ENCODE results near the gene FSD1.

FSD1 gene

GRCh38 chr19:4301590-4302242, 2.7 kb upstream of the FSD1 start:
- H3K27ac ChIP-seq (ENCODE audit: low read length): no peak overlapping the region

GRCh38 chr19:4302243-4302640, 2.2 kb upstream of the FSD1 start, which contains the start of gene TMIGD2:
TSS of gene TMIGD2 (minus strand) at chr19:4302389. CDS start at chr19:4302385, 4 bp downstream.
- Histone ChIP-seq H3K4me3 (ENCODE audit: low read length in 2 of 2) (no peak within 1 kb of the TSS), H3K27me3 (ENCODE audit: control insufficient read depth in 1 of 2, insufficient read depth in 2 of 2, low read length in 2 of 2) (peaks cover 14 to 15% of the 10 kb centered on the region in 2 donors), H3K4me1 (ENCODE audit: control insufficient read depth, insufficient read depth, low read length) (no peaks in the 10 kb centered on the region)

More at GRCh38 chr19:4301590-4302242, 2.7 kb upstream of the FSD1 start:
- H3K4me1 ChIP-seq (ENCODE audit: control insufficient read depth, insufficient read depth, low read length): no peaks in the 10 kb centered on the region
- no peak overlapping the region for H3K9ac ChIP-seq (ENCODE audit: low read length in 2 of 2)
- H3K27me3 ChIP-seq (ENCODE audit: control insufficient read depth in 1 of 2, insufficient read depth in 2 of 2, low read length in 2 of 2): peaks cover 15% of the 10 kb centered on the region in 2 donors
- H3K4me3 ChIP-seq (ENCODE audit: low read length in 2 of 2): no peak overlapping the region
- no peaks in the 10 kb centered on the region for H3K36me3 ChIP-seq (ENCODE audit: control insufficient read depth in 2 of 2, insufficient read depth in 2 of 2, low read length in 2 of 2)
- H3K9me3 ChIP-seq (ENCODE audit: control insufficient read depth in 2 of 2, low read length in 2 of 2): no peaks in the 10 kb centered on the region

GRCh38 chr19:4303819-4304537, 420 bp upstream of the FSD1 start:
- H3K27me3 ChIP-seq (ENCODE audit: control insufficient read depth in 1 of 2, insufficient read depth in 2 of 2, low read length in 2 of 2): peaks cover 14 to 15% of the 10 kb centered on the region in 2 donors
- H3K9me3 ChIP-seq (ENCODE audit: control insufficient read depth in 2 of 2, low read length in 2 of 2): no peaks in the 10 kb centered on the region
- no peak overlapping the region for H3K9ac ChIP-seq (ENCODE audit: low read length in 2 of 2)
- no peaks in the 10 kb centered on the region for H3K4me1 ChIP-seq (ENCODE audit: control insufficient read depth, insufficient read depth, low read length)
- no peaks in the 10 kb centered on the region for H3K36me3 ChIP-seq (ENCODE audit: control insufficient read depth in 2 of 2, insufficient read depth in 2 of 2, low read length in 2 of 2)
- H3K27ac ChIP-seq (ENCODE audit: low read length): no peak overlapping the region
- no peak overlapping the region for H3K4me3 ChIP-seq (ENCODE audit: low read length in 2 of 2)

More at GRCh38 chr19:4302243-4302640, 2.2 kb upstream of the FSD1 start, which contains the start of gene TMIGD2:
- Histone ChIP-seq H3K27ac (ENCODE audit: low read length) (no peak within 1 kb of the TSS), H3K9me3 (ENCODE audit: control insufficient read depth in 2 of 2, low read length in 2 of 2) (no peaks in the 10 kb centered on the region), H3K9ac (ENCODE audit: low read length in 2 of 2) (no peak within 1 kb of the TSS), H3K36me3 (ENCODE audit: control insufficient read depth in 2 of 2, insufficient read depth in 2 of 2, low read length in 2 of 2) (no peaks in the 10 kb centered on the region)

- H3K27me3 ChIP-seq (ENCODE audit: control insufficient read depth in 1 of 2, insufficient read depth in 2 of 2, low read length in 2 of 2): peaks cover 14 to 15% of the 10 kb centered on the region in 2 donors
- no peaks in the 10 kb centered on the region for H3K9me3 ChIP-seq (ENCODE audit: control insufficient read depth in 2 of 2, low read length in 2 of 2)
- no peak overlapping the region for H3K27ac ChIP-seq (ENCODE audit: low read length)
- no peaks in the 10 kb centered on the region for H3K4me1 ChIP-seq (ENCODE audit: control insufficient read depth, insufficient read depth, low read length)
- H3K36me3 ChIP-seq (ENCODE audit: control insufficient read depth in 2 of 2, insufficient read depth in 2 of 2, low read length in 2 of 2): no peaks in the 10 kb centered on the region
- no peak overlapping the region for H3K4me3 ChIP-seq (ENCODE audit: low read length in 2 of 2)
- no peak overlapping the region for H3K9ac ChIP-seq (ENCODE audit: low read length in 2 of 2)
Observed at GRCh38 chr19:4305257-4305612, 837 bp downstream of the FSD1 start.

DNA sequence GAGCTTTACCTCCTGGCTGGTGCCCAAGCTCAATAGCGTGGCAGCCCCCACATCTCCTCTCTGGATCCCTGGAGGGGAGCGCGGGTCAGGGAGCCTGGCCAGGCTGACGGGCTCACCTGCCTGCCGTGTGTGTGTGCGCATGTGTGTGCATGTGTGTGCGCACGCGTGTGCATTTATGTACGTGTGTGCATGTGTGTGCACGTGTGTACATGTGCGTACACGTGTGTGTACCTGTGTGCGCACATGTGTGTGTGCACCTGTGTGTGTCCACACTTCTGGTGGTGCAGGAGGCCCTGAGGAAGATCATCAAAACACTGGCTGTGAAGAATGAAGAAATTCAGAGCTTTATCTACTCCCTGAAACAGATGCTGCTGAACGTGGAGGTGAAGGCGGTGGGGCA, 1.3 kb downstream of the FSD1 start:
- H3K27ac ChIP-seq (ENCODE audit: low read length): no peak overlapping the region
- H3K9ac ChIP-seq (ENCODE audit: low read length in 2 of 2): no peak overlapping the region
- no peaks in the 10 kb centered on the region for H3K36me3 ChIP-seq (ENCODE audit: control insufficient read depth in 2 of 2, insufficient read depth in 2 of 2, low read length in 2 of 2)
- H3K4me1 ChIP-seq (ENCODE audit: control insufficient read depth, insufficient read depth, low read length): no peaks in the 10 kb centered on the region
- H3K9me3 ChIP-seq (ENCODE audit: control insufficient read depth in 2 of 2, low read length in 2 of 2): no peaks in the 10 kb centered on the region
- H3K4me3 ChIP-seq (ENCODE audit: low read length in 2 of 2): no peak overlapping the region
- peaks cover 13 to 15% of the 10 kb centered on the region in 2 donors for H3K27me3 ChIP-seq (ENCODE audit: control insufficient read depth in 1 of 2, insufficient read depth in 2 of 2, low read length in 2 of 2)

DNA sequence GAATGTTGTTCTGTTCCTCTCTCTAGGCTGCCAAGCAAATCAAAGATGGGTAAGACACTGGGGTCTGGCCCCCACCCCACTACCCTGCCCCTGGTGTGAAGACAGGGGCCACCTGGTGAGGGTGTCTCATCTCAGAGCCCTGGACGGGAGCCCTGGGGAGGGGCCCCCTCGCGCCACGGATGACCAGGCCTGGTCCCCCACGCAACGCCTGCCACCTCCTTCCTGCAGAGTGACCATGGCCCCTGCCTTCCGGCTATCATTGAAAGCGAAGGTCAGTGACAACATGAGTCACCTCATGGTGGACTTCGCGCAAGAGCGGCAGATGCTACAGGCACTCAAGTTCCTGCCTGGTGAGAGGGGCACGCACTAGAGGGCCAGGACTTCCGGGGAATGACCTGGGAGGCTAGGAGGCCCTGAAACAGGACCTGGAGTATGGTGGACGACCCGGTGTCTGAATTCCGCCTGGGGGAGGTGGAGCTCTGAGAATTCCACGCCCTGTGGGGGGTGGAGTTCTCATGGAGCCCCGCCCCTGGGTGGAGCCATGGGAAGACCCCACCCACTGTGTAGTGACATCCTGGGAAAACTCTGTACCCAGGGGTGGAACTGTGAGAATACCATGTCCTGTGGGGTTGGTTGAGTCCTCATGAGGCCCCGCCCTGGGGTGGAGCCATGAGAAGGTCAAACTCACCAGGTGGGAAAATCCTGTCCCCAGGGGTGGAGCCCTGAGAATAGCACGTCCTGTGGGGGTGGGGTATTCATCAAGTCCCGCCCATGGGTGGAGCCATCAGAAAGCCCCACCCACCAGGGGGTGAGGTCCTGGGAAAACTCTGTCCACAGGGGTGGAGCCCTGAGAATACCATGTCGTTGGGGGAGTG, 6.1 kb downstream of the FSD1 start:
- Histone ChIP-seq H3K9me3 (ENCODE audit: control insufficient read depth in 2 of 2, low read length in 2 of 2) (no peaks in the 10 kb centered on the region), H3K36me3 (ENCODE audit: control insufficient read depth in 2 of 2, insufficient read depth in 2 of 2, low read length in 2 of 2) (no peaks in the 10 kb centered on the region)

GRCh38 chr19:4313847-4314490, 9.6 kb downstream of the FSD1 start:
- Histone ChIP-seq H3K27ac (ENCODE audit: low read length) (no peak overlapping the region), H3K9me3 (ENCODE audit: control insufficient read depth in 2 of 2, low read length in 2 of 2) (no peaks in the 10 kb centered on the region), H3K4me3 (ENCODE audit: low read length in 2 of 2) (no peak overlapping the region), H3K27me3 (ENCODE audit: control insufficient read depth in 1 of 2, insufficient read depth in 2 of 2, low read length in 2 of 2) (no peaks in the 10 kb centered on the region), H3K36me3 (ENCODE audit: control insufficient read depth in 2 of 2, insufficient read depth in 2 of 2, low read length in 2 of 2) (no peaks in the 10 kb centered on the region), H3K4me1 (ENCODE audit: control insufficient read depth, insufficient read depth, low read length) (no peaks in the 10 kb centered on the region), H3K9ac (ENCODE audit: low read length in 2 of 2) (no peak overlapping the region)

More for the DNA sequence above, 6.1 kb downstream of the FSD1 start:
- H3K9ac ChIP-seq (ENCODE audit: low read length in 2 of 2): no peak overlapping the region
- H3K4me1 ChIP-seq (ENCODE audit: control insufficient read depth, insufficient read depth, low read length): no peaks in the 10 kb centered on the region
- H3K27ac ChIP-seq (ENCODE audit: low read length): no peak overlapping the region
- peaks cover under 1 to 2% of the 10 kb centered on the region in 2 donors for H3K27me3 ChIP-seq (ENCODE audit: control insufficient read depth in 1 of 2, insufficient read depth in 2 of 2, low read length in 2 of 2)
- H3K4me3 ChIP-seq (ENCODE audit: low read length in 2 of 2): no peak overlapping the region

DNA sequence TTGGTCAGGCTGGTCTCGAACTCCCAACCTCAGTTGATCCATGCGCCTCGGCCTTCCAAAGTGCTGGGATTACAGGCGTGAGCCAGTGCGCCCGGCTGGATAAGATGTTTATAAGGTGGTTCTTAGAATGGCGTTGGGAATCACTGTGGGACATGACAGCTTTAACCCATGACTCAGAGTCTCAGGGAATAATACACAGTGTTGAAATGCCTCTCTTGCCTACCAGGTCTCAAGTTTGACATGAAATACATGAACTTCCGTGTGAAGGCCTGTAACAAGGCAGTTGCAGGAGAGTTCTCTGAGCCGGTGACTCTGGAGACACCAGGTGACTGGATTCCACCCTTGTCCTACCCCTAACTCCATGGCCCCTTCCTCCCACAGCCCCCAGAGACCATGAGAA, 12.6 kb downstream of the FSD1 start:
- Histone ChIP-seq H3K4me3 (ENCODE audit: low read length in 2 of 2) (no peak overlapping the region), H3K27me3 (ENCODE audit: control insufficient read depth in 1 of 2, insufficient read depth in 2 of 2, low read length in 2 of 2) (peaks cover 0 to 3% of the 10 kb centered on the region in 2 donors), H3K36me3 (ENCODE audit: control insufficient read depth in 2 of 2, insufficient read depth in 2 of 2, low read length in 2 of 2) (no peaks in the 10 kb centered on the region), H3K4me1 (ENCODE audit: control insufficient read depth, insufficient read depth, low read length) (no peaks in the 10 kb centered on the region), H3K9me3 (ENCODE audit: control insufficient read depth in 2 of 2, low read length in 2 of 2) (no peaks in the 10 kb centered on the region), H3K27ac (ENCODE audit: low read length) (no peak overlapping the region), H3K9ac (ENCODE audit: low read length in 2 of 2) (no peak overlapping the region)

DNA sequence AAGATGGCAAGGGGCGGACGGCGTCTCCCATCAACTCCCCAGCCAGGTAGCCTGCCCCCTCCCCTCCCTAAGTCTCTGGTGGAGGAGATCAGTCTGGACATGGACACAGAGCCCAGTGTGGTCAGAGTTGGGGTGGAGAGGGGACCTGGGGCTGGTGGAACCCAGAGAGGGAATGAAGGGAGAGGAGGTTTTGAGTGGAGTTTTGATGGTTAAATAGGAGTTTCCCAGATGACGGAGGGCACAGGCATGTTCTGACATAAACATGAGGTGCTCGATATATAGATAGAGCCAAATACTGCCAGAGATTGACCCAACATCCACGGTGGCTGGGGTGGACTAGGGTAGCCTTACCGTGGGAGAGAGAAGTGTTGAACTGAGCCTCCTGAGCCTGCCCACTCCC, 14.1 kb downstream of the FSD1 start:
- Histone ChIP-seq H3K27me3 (ENCODE audit: control insufficient read depth in 1 of 2, insufficient read depth in 2 of 2, low read length in 2 of 2) (peaks cover 0 to 3% of the 10 kb centered on the region in 2 donors), H3K9ac (ENCODE audit: low read length in 2 of 2) (no peak overlapping the region), H3K4me3 (ENCODE audit: low read length in 2 of 2) (no peak overlapping the region), H3K36me3 (ENCODE audit: control insufficient read depth in 2 of 2, insufficient read depth in 2 of 2, low read length in 2 of 2) (no peaks in the 10 kb centered on the region), H3K4me1 (ENCODE audit: control insufficient read depth, insufficient read depth, low read length) (no peaks in the 10 kb centered on the region), H3K27ac (ENCODE audit: low read length) (no peak overlapping the region), H3K9me3 (ENCODE audit: control insufficient read depth in 2 of 2, low read length in 2 of 2) (no peaks in the 10 kb centered on the region)

DNA sequence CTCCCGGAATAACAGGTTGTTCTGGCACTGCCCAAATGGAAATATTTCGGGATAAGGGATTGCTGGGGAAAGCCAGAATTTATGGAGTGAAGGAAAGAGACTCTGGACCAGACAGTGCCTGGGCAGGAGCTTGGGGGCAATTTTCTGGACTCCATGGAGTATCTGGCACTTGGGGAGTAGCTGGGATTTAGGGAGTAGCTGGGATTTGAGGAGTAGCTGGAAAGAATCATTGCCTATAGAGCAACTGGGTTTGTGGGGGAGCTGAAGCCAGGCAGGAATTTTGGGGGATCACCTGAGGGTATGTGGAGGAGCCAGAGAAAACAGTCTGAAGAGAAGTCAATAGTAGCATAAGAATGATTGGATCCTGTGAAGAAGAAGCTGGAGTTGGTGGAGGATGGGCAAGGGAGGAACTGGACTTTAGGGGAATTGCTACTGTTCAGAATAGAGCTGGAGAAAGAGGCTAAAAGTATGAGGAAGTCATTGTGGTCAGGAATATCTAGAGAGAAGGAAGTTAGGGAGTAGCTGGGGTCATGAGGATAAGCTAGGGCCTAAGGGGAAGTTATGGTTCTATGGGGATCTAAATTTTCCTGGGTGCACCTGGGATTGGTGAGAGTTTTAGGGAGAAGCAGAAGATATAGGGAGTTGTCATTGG, 14.8 kb downstream of the FSD1 start:
- peaks cover 0 to 3% of the 10 kb centered on the region in 2 donors for H3K27me3 ChIP-seq (ENCODE audit: control insufficient read depth in 1 of 2, insufficient read depth in 2 of 2, low read length in 2 of 2)
- H3K9me3 ChIP-seq (ENCODE audit: control insufficient read depth in 2 of 2, low read length in 2 of 2): no peaks in the 10 kb centered on the region
- H3K4me1 ChIP-seq (ENCODE audit: control insufficient read depth, insufficient read depth, low read length): no peaks in the 10 kb centered on the region
- H3K4me3 ChIP-seq (ENCODE audit: low read length in 2 of 2): no peak overlapping the region
- no peaks in the 10 kb centered on the region for H3K36me3 ChIP-seq (ENCODE audit: control insufficient read depth in 2 of 2, insufficient read depth in 2 of 2, low read length in 2 of 2)
- H3K27ac ChIP-seq (ENCODE audit: low read length): no peak overlapping the region
- H3K9ac ChIP-seq (ENCODE audit: low read length in 2 of 2): no peak overlapping the region
